HEK293 (cell line): Measurements from ENCODE around the gene NFKBIL1.

Source experiments
- CTCF ChIA-PET: fragments of 350-600 bp; formaldehyde crosslinking; extraction: SDS; loops from one replicate; lab custom pipeline; 2021; ENCODE audit warnings: antibody characterized with exemption; lab: Yijun Ruan, JAX
- POLR2A ChIA-PET: fragments of 300-600 bp; formaldehyde crosslinking; extraction: SDS; loops from one replicate; lab custom pipeline; 2020; ENCODE audit warnings: antibody characterized with exemption, inconsistent platforms; lab: Yijun Ruan, JAX
- H3K27ac ChIP-seq: fragments of 200-500 bp; sonication (Bioruptor generic); 2 replicates; pipeline ENCODE4 v1.5.1; 2014; ENCODE audit warnings: low read depth, low read length, control low read depth, inconsistent platforms; ENCODE audit errors: extremely low read depth
- H3K36me3 ChIP-seq, 2 experiments: fragments of 200-500 bp in 1 of 2; sonication (Bioruptor generic) in 1 of 2; 1 replicate in 1 of 2; 2 replicates in 1 of 2; pipeline ENCODE4 v1.5.1; 2014 to 2017; ENCODE audit warnings: inconsistent platforms in 2 of 2, low read length in 2 of 2; ENCODE audit not compliant: control insufficient read depth in 2 of 2, insufficient read depth in 1 of 2
- H3K4me1 ChIP-seq: fragments of 200-500 bp; sonication (Bioruptor generic); 2 replicates; pipeline ENCODE4 v1.5.1; 2014; ENCODE audit warnings: mild to moderate bottlenecking, low read length, inconsistent platforms; ENCODE audit not compliant: control insufficient read depth, insufficient read depth
- H3K4me3 ChIP-seq: 2 replicates; pipeline ENCODE4 v1.5.1; 2011; ENCODE audit warnings: low read depth, mild to moderate bottlenecking, control low read depth, low read length, moderate library complexity
- H3K9me3 ChIP-seq: fragments of 200-500 bp; sonication (Bioruptor generic); 2 replicates; pipeline ENCODE4 v1.5.1; 2014; ENCODE audit warnings: low read depth, low read length, inconsistent platforms; ENCODE audit not compliant: control insufficient read depth, insufficient read depth
- FEZF1 ChIP-seq: fragments of 450-650 bp; formaldehyde crosslinking; IDR thresholded peaks from 2 replicates; pipeline ENCODE4 v1.5.1; 2016; ENCODE audit warnings: missing biosample characterization, missing genetic modification characterization
- GFI1B ChIP-seq: fragments of 450-650 bp; formaldehyde crosslinking; IDR thresholded peaks from 2 replicates; pipeline ENCODE4 v1.5.1; 2016; ENCODE audit warnings: missing biosample characterization, missing genetic modification characterization
- GLI4 ChIP-seq: fragments of 450-650 bp; formaldehyde crosslinking; IDR thresholded peaks from 2 replicates; pipeline ENCODE4 v1.5.1; 2016; ENCODE audit warnings: missing biosample characterization, missing genetic modification characterization
- KLF7 ChIP-seq: fragments of 450-650 bp; formaldehyde crosslinking; IDR thresholded peaks from 2 replicates; pipeline ENCODE4 v1.5.1; 2016; ENCODE audit warnings: missing biosample characterization, missing genetic modification characterization, borderline replicate concordance
- ZBTB20 ChIP-seq: fragments of 450-650 bp; formaldehyde crosslinking; IDR thresholded peaks from 2 replicates; pipeline ENCODE4 v1.5.1; 2016; ENCODE audit warnings: missing biosample characterization, missing genetic modification characterization
- ZFP37 ChIP-seq: fragments of 450-650 bp; formaldehyde crosslinking; IDR thresholded peaks from 2 replicates; pipeline ENCODE4 v1.5.1; 2016; ENCODE audit warnings: missing biosample characterization, missing genetic modification characterization
- ZNF174 ChIP-seq: fragments of 450-650 bp; formaldehyde crosslinking; IDR thresholded peaks from 2 replicates; pipeline ENCODE4 v1.5.0; 2017; ENCODE audit warnings: missing biosample characterization, mild to moderate bottlenecking, missing genetic modification characterization
- ZNF211 ChIP-seq: fragments of 450-650 bp; formaldehyde crosslinking; IDR thresholded peaks from 2 replicates; pipeline ENCODE4 v1.5.1; 2016; ENCODE audit warnings: low read depth, missing biosample characterization, missing genetic modification characterization
- ZNF214 ChIP-seq: fragments of 450-650 bp; formaldehyde crosslinking; IDR thresholded peaks from 2 replicates; pipeline ENCODE4 v1.5.1; 2017; ENCODE audit warnings: missing biosample characterization, mild to moderate bottlenecking, missing genetic modification characterization, borderline replicate concordance
- ZNF324 ChIP-seq: fragments of 450-650 bp; formaldehyde crosslinking; IDR thresholded peaks from 2 replicates; pipeline ENCODE4 v1.5.1; 2016; ENCODE audit warnings: missing biosample characterization, missing genetic modification characterization
- ZNF48 ChIP-seq: fragments of 450-650 bp; formaldehyde crosslinking; IDR thresholded peaks from 2 replicates; pipeline ENCODE4 v1.5.1; 2016; ENCODE audit warnings: missing biosample characterization, missing genetic modification characterization
- ZNF510 ChIP-seq: fragments of 450-650 bp; formaldehyde crosslinking; IDR thresholded peaks from 2 replicates; pipeline ENCODE4 v1.5.1; 2018; ENCODE audit warnings: mild to moderate bottlenecking, missing genetic modification characterization, missing biosample characterization; ENCODE audit not compliant: insufficient replicate concordance
- ZNF561 ChIP-seq: fragments of 450-650 bp; IDR thresholded peaks from 2 replicates; pipeline ENCODE4 v1.5.1; 2018; ENCODE audit warnings: missing biosample characterization, missing genetic modification characterization, borderline replicate concordance
- ZNF571 ChIP-seq: fragments of 450-650 bp; formaldehyde crosslinking; IDR thresholded peaks from 2 replicates; pipeline ENCODE4 v1.5.0; 2017; ENCODE audit warnings: missing biosample characterization, missing genetic modification characterization
- ZNF629 ChIP-seq: fragments of 450-650 bp; formaldehyde crosslinking; IDR thresholded peaks from 2 replicates; pipeline ENCODE4 v1.5.1; 2017; ENCODE audit warnings: missing biosample characterization, missing genetic modification characterization
- ZNF654 ChIP-seq: fragments of 450-650 bp; formaldehyde crosslinking; IDR thresholded peaks from 2 replicates; pipeline ENCODE4 v1.5.1; 2016; ENCODE audit warnings: low read depth, missing biosample characterization, missing genetic modification characterization
- ZNF660 ChIP-seq: fragments of 450-650 bp; IDR thresholded peaks from 2 replicates; pipeline ENCODE4 v1.5.1; 2018; ENCODE audit warnings: missing biosample characterization, mild to moderate bottlenecking, missing genetic modification characterization
- ZNF670 ChIP-seq: fragments of 450-650 bp; formaldehyde crosslinking; IDR thresholded peaks from 2 replicates; pipeline ENCODE4 v1.5.1; 2016; ENCODE audit warnings: missing biosample characterization, missing genetic modification characterization, low read depth
- ZNF707 ChIP-seq: fragments of 450-650 bp; formaldehyde crosslinking; IDR thresholded peaks from 2 replicates; pipeline ENCODE4 v1.5.1; 2016; ENCODE audit warnings: missing biosample characterization, missing genetic modification characterization
- ZNF776 ChIP-seq: fragments of 450-650 bp; formaldehyde crosslinking; IDR thresholded peaks from 2 replicates; pipeline ENCODE4 v1.5.0; 2017; ENCODE audit warnings: missing biosample characterization, missing genetic modification characterization, borderline replicate concordance
- ZNF837 ChIP-seq: fragments of 450-650 bp; formaldehyde crosslinking; IDR thresholded peaks from 2 replicates; pipeline ENCODE4 v1.5.1; 2016; ENCODE audit warnings: missing biosample characterization, missing genetic modification characterization
- TF ChIP-seq, protein P1 (sequence below): fragments of 450-650 bp; formaldehyde crosslinking; IDR thresholded peaks from 2 replicates; pipeline ENCODE4 v1.5.1; 2016; ENCODE audit warnings: missing biosample characterization, missing genetic modification characterization
- TF ChIP-seq, protein P2 (sequence below): fragments of 450-650 bp; IDR thresholded peaks from 2 replicates; pipeline ENCODE4 v1.5.1; 2018; ENCODE audit warnings: missing biosample characterization, mild to moderate bottlenecking, missing genetic modification characterization
- TF ChIP-seq, protein P3 (sequence below): fragments of 450-650 bp; formaldehyde crosslinking; IDR thresholded peaks from 2 replicates; pipeline ENCODE4 v1.5.1; 2016; ENCODE audit warnings: missing biosample characterization, missing genetic modification characterization
- TF ChIP-seq, protein P4 (sequence below): fragments of 450-650 bp; formaldehyde crosslinking; IDR thresholded peaks from 2 replicates; pipeline ENCODE4 v1.5.1; 2016; ENCODE audit warnings: missing biosample characterization, missing genetic modification characterization
- TF ChIP-seq, protein P5 (sequence below): fragments of 450-650 bp; formaldehyde crosslinking; IDR thresholded peaks from 2 replicates; pipeline ENCODE4 v1.5.1; 2016; ENCODE audit warnings: missing biosample characterization, missing genetic modification characterization

The NFKBIL1 gene

DNA sequence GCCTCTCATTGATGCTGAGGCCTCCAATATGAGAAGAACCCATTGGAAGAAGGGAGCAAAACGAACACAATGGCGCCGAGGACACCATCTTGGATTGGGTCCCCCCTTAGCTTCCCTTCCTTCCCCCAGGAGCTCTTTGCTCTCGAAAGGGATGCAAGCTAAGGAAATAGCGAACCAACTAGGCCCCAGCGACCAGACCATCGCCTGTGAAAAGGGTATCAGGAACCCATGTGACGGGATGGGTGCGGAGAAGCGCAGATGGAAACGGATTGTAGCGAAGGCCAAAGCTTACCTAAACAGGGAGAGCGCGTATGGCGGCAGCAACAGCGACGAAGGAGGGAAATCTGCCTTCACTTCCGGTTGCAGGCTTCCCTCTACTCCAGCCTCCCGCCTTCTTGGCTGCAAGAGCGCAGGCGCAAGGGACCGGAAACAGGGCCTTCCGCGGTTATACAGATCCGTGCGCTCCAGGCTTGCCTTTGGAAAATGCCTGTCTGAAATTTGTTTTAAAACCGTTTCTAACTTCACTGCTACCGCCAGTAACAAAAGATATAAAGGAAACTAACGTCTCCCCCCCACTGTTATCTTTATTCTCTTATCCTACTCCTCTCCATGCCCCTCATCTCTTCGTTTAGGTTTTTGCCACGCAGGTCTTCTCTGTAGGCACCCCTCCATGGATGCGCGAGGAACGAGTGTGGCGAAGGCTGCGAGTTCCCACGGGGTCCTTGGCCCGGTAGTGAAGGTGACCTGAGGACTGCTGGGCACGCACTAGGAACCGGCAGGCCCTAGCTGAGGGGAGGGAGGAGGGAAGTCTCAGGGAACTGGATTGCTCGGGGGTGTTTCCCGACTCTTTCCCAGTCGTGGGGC, 5.5 kb upstream of the NFKBIL1 start, which contains the start of gene DDX39B:
DDX39B (minus strand) TSS at position 346 of the 864 bp plus-strand sequence. CDS start 1,471 bp downstream, outside the sequence.
- peak within 1 kb of the TSS; percentile 64 for H3K4me3 ChIP-seq
- H3K4me1 ChIP-seq: peaks cover 14% of the 10 kb centered on the region
- ChIA-PET POLR2A (interaction anchor here (0.6 to 4.2 kb wide), 52 partner anchors 8 to 1430 kb away, joined by 3 to 112 read pairs (median 5); partner anchors contain the start of genes ATF6B, BAG6, C6orf47 and GPANK1), CTCF (interaction anchor here (0.6 to 13.9 kb wide), 11 partner anchors 9 to 413 kb away, joined by 3 to 431 read pairs (median 4); partner anchors contain the start of genes LST1, LTB, MCCD1 and NCR3)
- H3K27ac ChIP-seq: peak within 1 kb of the TSS; percentile 100
- H3K36me3 ChIP-seq: peaks cover 39 to 43% of the 10 kb centered on the region in 2 experiments
- no peaks in the 10 kb centered on the region for H3K9me3 ChIP-seq
- TF ChIP-seq ZNF48 (tag by site-specific recombination) (no peak), ZNF776 (tag by site-specific recombination) (no peak), GFI1B (peak; percentile 28; the same call in 1 of the 2 replicates), ZBTB20 (tag by site-specific recombination) (peak; percentile 95), ZNF670 (tag by site-specific recombination) (no peak), ZNF214 (tag by site-specific recombination) (no peak), ZNF660 (peak; percentile 73), ZNF174 (no peak), ZNF561 (tag by site-specific recombination) (0 out of 2 replicates have a peak, but pooled peaks have one; percentile 63), GLI4 (tag by site-specific recombination) (peak; percentile 96), ZNF837 (no peak), KLF7 (no peak), ZNF654 (tag by site-specific recombination) (no peak; the same call in 1 of the 2 replicates), ZNF324 (tag by site-specific recombination) (peak; percentile 88), ZFP37 (tag by site-specific recombination) (peak; percentile 97; the same call in 1 of the 2 replicates), ZNF510 (tag by site-specific recombination) (no peak), ZNF629 (tag by site-specific recombination) (peak; percentile 81), FEZF1 (tag by site-specific recombination) (peak; percentile 63), ZNF571 (tag by site-specific recombination) (no peak), ZNF707 (tag by site-specific recombination) (no peak), ZNF211 (no peak)
- TF ChIP-seq, protein P1, sequence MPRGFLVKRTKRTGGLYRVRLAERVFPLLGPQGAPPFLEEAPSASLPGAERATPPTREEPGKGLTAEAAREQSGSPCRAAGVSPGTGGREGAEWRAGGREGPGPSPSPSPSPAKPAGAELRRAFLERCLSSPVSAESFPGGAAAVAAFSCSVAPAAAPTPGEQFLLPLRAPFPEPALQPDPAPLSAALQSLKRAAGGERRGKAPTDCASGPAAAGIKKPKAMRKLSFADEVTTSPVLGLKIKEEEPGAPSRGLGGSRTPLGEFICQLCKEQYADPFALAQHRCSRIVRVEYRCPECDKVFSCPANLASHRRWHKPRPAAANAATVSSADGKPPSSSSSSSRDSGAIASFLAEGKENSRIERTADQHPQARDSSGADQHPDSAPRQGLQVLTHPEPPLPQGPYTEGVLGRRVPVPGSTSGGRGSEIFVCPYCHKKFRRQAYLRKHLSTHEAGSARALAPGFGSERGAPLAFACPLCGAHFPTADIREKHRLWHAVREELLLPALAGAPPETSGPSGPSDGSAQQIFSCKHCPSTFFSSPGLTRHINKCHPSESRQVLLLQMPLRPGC: peak; percentile 57; the same call in 1 of the 2 replicates
- TF ChIP-seq, protein P2, sequence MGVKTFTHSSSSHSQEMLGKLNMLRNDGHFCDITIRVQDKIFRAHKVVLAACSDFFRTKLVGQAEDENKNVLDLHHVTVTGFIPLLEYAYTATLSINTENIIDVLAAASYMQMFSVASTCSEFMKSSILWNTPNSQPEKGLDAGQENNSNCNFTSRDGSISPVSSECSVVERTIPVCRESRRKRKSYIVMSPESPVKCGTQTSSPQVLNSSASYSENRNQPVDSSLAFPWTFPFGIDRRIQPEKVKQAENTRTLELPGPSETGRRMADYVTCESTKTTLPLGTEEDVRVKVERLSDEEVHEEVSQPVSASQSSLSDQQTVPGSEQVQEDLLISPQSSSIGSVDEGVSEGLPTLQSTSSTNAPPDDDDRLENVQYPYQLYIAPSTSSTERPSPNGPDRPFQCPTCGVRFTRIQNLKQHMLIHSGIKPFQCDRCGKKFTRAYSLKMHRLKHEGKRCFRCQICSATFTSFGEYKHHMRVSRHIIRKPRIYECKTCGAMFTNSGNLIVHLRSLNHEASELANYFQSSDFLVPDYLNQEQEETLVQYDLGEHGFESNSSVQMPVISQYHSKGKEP: no peak
- TF ChIP-seq, protein P3, sequence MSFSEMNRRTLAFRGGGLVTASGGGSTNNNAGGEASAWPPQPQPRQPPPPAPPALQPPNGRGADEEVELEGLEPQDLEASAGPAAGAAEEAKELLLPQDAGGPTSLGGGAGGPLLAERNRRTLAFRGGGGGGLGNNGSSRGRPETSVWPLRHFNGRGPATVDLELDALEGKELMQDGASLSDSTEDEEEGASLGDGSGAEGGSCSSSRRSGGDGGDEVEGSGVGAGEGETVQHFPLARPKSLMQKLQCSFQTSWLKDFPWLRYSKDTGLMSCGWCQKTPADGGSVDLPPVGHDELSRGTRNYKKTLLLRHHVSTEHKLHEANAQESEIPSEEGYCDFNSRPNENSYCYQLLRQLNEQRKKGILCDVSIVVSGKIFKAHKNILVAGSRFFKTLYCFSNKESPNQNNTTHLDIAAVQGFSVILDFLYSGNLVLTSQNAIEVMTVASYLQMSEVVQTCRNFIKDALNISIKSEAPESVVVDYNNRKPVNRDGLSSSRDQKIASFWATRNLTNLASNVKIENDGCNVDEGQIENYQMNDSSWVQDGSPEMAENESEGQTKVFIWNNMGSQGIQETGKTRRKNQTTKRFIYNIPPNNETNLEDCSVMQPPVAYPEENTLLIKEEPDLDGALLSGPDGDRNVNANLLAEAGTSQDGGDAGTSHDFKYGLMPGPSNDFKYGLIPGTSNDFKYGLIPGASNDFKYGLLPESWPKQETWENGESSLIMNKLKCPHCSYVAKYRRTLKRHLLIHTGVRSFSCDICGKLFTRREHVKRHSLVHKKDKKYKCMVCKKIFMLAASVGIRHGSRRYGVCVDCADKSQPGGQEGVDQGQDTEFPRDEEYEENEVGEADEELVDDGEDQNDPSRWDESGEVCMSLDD (tag by site-specific recombination): peak; percentile 76
- TF ChIP-seq, protein P4, sequence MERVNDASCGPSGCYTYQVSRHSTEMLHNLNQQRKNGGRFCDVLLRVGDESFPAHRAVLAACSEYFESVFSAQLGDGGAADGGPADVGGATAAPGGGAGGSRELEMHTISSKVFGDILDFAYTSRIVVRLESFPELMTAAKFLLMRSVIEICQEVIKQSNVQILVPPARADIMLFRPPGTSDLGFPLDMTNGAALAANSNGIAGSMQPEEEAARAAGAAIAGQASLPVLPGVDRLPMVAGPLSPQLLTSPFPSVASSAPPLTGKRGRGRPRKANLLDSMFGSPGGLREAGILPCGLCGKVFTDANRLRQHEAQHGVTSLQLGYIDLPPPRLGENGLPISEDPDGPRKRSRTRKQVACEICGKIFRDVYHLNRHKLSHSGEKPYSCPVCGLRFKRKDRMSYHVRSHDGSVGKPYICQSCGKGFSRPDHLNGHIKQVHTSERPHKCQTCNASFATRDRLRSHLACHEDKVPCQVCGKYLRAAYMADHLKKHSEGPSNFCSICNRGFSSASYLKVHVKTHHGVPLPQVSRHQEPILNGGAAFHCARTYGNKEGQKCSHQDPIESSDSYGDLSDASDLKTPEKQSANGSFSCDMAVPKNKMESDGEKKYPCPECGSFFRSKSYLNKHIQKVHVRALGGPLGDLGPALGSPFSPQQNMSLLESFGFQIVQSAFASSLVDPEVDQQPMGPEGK: no peak
- TF ChIP-seq, protein P5, sequence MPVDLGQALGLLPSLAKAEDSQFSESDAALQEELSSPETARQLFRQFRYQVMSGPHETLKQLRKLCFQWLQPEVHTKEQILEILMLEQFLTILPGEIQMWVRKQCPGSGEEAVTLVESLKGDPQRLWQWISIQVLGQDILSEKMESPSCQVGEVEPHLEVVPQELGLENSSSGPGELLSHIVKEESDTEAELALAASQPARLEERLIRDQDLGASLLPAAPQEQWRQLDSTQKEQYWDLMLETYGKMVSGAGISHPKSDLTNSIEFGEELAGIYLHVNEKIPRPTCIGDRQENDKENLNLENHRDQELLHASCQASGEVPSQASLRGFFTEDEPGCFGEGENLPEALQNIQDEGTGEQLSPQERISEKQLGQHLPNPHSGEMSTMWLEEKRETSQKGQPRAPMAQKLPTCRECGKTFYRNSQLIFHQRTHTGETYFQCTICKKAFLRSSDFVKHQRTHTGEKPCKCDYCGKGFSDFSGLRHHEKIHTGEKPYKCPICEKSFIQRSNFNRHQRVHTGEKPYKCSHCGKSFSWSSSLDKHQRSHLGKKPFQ: no peak
